ENCODE measurements around the gene RABL2B. TPM values are rescaled to one million over a fixed set of nuclear protein-coding genes. Genes with fewer than 3 reads are reported as not detected.
"Not testable (repeated sequence)": the region's sequence is repeated elsewhere in the genome, so short reads cannot be mapped to it uniquely, and the experiment has no call there.

RABL2B gene
- 45.3 and 52.9 TPM in 2 replicates for total RNA-seq
- long read RNA-seq, partial matches to known transcripts: 1 of 17 reads
- long read RNA-seq, other reads (novel, unspliced or antisense): 14 of 17 reads

DNA sequence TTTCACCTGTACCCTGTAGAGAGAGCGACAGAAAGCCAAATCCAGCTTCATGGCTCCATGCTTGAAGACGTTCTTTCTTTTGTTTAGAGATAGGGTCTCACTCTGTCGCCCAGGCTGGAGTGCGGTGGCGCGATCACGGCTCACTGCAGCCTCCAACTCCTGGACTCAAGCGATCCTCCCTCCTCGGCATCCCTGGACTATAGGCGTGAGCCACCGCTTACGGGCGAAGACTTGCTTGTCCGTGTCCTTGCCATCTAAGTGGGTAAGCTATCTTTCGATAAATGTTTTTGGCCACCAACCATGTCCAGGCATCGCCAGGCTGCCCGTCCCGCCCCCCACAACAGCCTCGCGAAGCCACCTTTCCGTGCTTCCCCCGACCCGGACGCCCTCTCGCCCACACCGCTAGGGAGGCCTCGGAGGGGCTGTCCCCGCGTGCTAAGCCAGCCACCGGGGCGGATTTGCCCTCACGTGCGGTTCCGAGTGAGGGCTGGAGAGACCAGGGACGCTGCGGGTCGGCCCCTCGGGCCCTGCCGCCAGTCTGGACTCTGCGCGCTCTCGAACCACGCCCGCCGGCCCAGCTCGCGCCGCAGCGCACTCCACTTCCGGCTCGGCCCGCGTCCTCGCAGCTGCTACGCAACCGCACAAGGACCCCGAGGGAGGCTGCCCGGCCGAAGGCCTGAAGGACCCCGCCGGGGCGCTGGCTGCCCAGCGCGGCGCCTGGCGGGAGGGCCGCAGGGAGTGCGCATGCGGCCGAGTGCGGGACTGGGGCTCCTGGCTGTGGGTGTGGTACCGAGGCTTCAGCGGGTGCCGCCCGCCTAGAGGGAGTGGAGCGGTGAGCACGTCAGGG, at the start of gene RABL2B:
TSS of gene RABL2B (minus strand) at position 604 of the 847 bp plus-strand sequence. CDS start 1,342 bp downstream, outside the sequence.
- not testable (repeated sequence) for H3K36me3 Mint-ChIP-seq (ENCODE audit: low read depth); H3K27me3 Mint-ChIP-seq (ENCODE audit: low read depth); H3K9me3 Mint-ChIP-seq
- Mint-ChIP-seq H3K27ac (ENCODE audit: unreplicated experiment) (peak within 1 kb of the TSS; percentile 71), H3K4me1 (peaks cover 11% of the 10 kb centered on the region), H3K4me3 (peak within 1 kb of the TSS; percentile 90)
- peak; percentile 85 for DNase-seq (ENCODE audit: low read depth, low spot score)

DNA sequence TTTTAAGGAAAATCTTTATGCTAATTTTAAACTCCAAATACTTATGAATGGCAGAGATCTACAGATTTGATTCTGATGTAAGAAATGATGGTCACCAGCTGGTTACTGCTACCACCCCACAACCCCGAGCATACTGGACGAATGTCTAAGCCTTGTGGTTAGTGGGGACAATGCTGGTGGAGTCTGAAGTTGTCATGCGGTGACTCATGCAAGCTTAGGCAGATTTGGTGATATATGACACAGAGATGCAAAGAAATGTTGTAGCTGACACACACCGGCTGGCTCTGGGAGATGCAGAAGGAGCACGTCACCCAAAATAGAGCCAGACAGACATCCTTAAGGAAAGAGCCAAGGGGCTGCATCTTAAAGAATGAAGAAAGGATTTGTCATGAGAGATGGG, 3.5 kb upstream of the RABL2B start:
- H3K9me3 Mint-ChIP-seq; H3K36me3 Mint-ChIP-seq (ENCODE audit: low read depth); H3K27me3 Mint-ChIP-seq (ENCODE audit: low read depth); H3K27ac Mint-ChIP-seq (ENCODE audit: unreplicated experiment); H3K4me3 Mint-ChIP-seq; DNase-seq (ENCODE audit: low read depth, low spot score): not testable (repeated sequence)
- H3K4me1 Mint-ChIP-seq: peaks cover 11% of the 10 kb centered on the region

DNA sequence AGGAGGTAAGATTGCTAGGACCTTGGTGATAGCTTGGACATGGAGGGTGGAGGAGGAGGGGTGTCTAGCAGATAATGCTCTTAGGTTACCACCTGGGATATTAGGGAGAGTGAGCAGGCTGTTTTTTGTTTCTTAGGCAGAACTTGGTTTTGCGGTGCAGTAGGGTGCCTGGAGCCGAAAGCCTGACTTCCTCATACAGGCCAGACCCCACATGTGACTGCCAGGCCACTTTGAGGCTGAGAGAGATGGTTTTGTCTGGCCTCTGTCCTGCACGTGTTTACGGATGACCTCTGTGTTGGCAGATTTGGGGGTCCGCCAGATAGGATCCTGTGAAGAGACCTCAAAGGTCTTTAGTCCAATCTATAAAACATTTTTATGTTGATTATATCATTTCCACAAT, 1.9 kb upstream of the RABL2B start:
- Mint-ChIP-seq H3K4me1 (peaks cover 11% of the 10 kb centered on the region), H3K4me3 (peak overlapping the region; percentile 44)
- not testable (repeated sequence) for H3K27me3 Mint-ChIP-seq (ENCODE audit: low read depth); DNase-seq (ENCODE audit: low read depth, low spot score); H3K36me3 Mint-ChIP-seq (ENCODE audit: low read depth); H3K27ac Mint-ChIP-seq (ENCODE audit: unreplicated experiment); H3K9me3 Mint-ChIP-seq

DNA sequence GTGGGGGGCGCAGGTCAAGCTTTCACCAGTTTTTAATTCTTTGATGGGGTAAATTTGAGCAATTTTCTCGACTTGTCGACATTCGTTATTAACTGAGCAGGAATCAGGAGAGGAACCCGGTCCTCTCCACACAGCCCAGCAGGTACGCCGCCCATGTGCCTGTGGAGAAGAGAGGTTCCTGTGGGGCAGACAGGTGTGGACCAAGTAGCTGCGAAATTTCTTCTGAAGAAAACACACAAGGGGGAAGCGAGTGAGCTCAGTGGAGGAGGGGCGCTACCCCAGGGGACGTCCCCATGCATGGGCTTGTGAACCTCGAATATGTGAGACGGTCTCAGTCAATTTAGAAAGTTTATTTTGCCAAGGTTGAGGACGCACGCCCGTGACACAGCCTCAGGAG, 442 bp upstream of the RABL2B start:
- H3K27me3 Mint-ChIP-seq (ENCODE audit: low read depth); H3K36me3 Mint-ChIP-seq (ENCODE audit: low read depth); DNase-seq (ENCODE audit: low read depth, low spot score); H3K9me3 Mint-ChIP-seq: not testable (repeated sequence)
- Mint-ChIP-seq H3K4me1 (peaks cover 11% of the 10 kb centered on the region), H3K27ac (ENCODE audit: unreplicated experiment) (peak overlapping the region; percentile 71), H3K4me3 (peak overlapping the region; percentile 90)

DNA sequence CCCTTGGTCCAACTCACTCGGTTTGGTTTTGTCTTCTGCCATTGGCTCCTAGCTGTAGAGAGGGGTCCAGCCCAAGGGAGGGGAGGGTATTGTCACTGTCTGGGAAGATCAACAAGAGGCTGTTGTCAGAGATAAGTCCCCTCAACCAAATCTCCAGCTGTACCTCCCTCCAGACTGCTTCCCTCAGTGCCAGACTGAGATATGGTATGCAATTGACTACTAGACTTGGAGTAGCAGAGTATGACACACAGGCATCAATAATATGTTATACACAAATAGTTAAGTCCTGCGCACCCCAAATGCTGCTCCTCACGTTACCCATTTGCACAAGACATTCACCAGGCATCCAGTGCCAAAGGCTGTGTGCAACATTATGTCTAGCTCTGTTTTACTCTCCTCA, 1.2 kb downstream of the RABL2B start:
- not testable (repeated sequence) for H3K27me3 Mint-ChIP-seq (ENCODE audit: low read depth); DNase-seq (ENCODE audit: low read depth, low spot score); H3K36me3 Mint-ChIP-seq (ENCODE audit: low read depth); H3K27ac Mint-ChIP-seq (ENCODE audit: unreplicated experiment); H3K9me3 Mint-ChIP-seq
- Mint-ChIP-seq H3K4me3 (peak overlapping the region; percentile 80), H3K4me1 (peaks cover 11% of the 10 kb centered on the region)

DNA sequence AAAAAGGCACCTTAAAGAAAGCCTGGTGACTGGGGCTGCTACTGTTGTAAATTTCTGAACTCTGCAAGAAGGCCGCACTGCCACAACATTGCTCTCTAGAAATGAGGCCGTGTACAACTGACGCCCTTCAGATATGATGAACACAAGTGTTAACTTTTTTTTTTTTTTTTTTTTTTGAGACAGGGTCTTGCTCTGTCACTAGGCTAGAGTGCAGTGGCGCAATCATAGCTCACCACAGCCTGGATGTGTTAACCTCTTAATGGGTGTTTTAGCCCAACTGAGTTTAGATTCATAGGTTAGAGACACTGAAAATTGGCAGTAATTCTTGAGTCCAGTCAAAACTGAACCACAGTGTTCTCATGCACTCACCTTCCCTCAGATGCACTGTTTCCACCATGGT, 3.2 kb downstream of the RABL2B start:
- H3K27ac Mint-ChIP-seq (ENCODE audit: unreplicated experiment); H3K27me3 Mint-ChIP-seq (ENCODE audit: low read depth); H3K9me3 Mint-ChIP-seq; H3K36me3 Mint-ChIP-seq (ENCODE audit: low read depth); H3K4me3 Mint-ChIP-seq; DNase-seq (ENCODE audit: low read depth, low spot score): not testable (repeated sequence)
- H3K4me1 Mint-ChIP-seq: peaks cover 11% of the 10 kb centered on the region

DNA sequence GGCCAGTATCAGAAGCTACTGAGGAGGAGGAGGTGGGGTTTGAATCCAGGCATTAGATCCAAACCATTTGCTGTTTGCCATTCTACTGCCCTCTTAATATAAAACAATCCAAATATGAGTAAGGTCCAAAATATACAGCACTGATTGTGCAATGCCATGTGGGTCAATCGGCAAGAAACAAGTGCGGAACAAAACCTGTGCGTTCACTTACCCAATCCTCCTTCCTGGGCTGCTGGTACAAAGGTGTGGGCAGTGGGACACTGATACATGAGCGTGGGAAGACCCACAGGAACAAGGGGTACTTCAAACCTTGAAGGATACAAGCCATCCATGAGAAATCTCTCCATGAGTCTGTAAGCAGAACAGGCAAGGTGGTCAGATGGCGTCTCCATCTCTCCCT, 5.8 kb downstream of the RABL2B start:
- not testable (repeated sequence) for H3K27ac Mint-ChIP-seq (ENCODE audit: unreplicated experiment); H3K27me3 Mint-ChIP-seq (ENCODE audit: low read depth); H3K4me1 Mint-ChIP-seq; H3K4me3 Mint-ChIP-seq; H3K36me3 Mint-ChIP-seq (ENCODE audit: low read depth); H3K9me3 Mint-ChIP-seq; DNase-seq (ENCODE audit: low read depth, low spot score)

DNA sequence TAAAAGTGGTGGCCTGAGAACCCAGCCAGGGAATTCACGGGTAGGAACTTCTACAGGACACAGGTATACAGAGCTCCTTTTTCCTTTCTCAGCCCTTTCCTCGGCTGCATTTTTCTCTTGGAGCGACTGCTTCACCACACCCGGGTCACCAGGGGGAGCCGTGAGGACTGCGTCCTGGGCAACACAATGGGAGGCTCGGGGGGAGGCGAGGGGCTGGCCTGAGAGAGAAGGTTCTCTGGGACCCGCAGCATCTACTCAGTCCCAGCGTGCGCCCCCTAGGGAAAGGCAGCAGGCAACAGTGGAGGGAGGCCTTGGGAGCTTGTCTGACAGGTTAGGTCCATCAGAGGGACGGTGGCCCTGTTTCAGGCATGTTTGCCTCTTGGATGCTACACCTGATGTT, 8.3 kb downstream of the RABL2B start:
- DNase-seq (ENCODE audit: low read depth, low spot score): peak; percentile 91
- TF ChIP-seq, protein P1, sequence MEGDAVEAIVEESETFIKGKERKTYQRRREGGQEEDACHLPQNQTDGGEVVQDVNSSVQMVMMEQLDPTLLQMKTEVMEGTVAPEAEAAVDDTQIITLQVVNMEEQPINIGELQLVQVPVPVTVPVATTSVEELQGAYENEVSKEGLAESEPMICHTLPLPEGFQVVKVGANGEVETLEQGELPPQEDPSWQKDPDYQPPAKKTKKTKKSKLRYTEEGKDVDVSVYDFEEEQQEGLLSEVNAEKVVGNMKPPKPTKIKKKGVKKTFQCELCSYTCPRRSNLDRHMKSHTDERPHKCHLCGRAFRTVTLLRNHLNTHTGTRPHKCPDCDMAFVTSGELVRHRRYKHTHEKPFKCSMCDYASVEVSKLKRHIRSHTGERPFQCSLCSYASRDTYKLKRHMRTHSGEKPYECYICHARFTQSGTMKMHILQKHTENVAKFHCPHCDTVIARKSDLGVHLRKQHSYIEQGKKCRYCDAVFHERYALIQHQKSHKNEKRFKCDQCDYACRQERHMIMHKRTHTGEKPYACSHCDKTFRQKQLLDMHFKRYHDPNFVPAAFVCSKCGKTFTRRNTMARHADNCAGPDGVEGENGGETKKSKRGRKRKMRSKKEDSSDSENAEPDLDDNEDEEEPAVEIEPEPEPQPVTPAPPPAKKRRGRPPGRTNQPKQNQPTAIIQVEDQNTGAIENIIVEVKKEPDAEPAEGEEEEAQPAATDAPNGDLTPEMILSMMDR (conservative IDR thresholded peaks at IDR 0.05): peak; percentile 71
- H3K4me3 Mint-ChIP-seq: peak overlapping the region; percentile 44
- H3K27ac Mint-ChIP-seq (ENCODE audit: unreplicated experiment); H3K9me3 Mint-ChIP-seq; H3K4me1 Mint-ChIP-seq; H3K27me3 Mint-ChIP-seq (ENCODE audit: low read depth); H3K36me3 Mint-ChIP-seq (ENCODE audit: low read depth): not testable (repeated sequence)

DNA sequence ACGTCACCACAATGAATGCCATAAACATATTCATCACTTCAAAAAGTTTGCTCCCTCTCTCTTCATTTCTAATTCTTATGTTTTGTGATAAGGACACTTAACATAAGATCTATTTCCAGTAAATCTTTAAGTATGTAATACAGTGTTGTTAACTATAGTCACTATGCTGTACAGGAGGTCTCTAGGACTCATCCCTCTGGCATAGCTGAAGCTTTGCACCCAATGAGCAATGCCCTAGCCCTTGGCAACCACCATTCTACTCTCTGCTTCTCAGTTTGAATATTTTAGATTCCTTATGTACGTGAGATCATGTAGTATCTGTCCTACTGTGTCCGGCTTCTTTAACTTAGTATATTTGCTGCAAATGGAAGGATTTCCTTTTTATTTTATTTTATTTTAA, 19.1 kb downstream of the RABL2B start:
- not testable (repeated sequence) for H3K9me3 Mint-ChIP-seq; H3K27me3 Mint-ChIP-seq (ENCODE audit: low read depth); H3K36me3 Mint-ChIP-seq (ENCODE audit: low read depth); H3K27ac Mint-ChIP-seq (ENCODE audit: unreplicated experiment); H3K4me3 Mint-ChIP-seq; DNase-seq (ENCODE audit: low read depth, low spot score); H3K4me1 Mint-ChIP-seq

DNA sequence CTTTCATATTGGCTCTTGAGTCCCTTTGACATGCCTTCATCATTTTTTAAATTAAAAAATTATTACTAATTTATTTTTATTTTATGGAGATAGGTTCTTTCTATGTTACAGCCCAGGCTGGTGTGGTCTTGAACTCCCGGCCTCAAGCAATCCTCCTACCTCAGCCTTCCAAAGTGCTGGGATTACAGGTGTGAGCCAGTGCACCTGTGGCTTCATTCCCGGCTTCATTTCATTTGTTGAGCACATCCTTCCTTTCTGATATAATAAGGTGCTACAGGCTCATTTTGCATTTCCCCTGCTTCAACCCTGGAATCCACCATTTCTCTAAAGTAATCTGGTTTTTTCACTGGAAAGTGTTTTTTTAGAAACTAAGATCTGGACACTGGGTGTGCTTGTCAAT, 21.6 kb downstream of the RABL2B start:
- H3K4me3 Mint-ChIP-seq; DNase-seq (ENCODE audit: low read depth, low spot score); H3K36me3 Mint-ChIP-seq (ENCODE audit: low read depth); H3K27me3 Mint-ChIP-seq (ENCODE audit: low read depth); H3K4me1 Mint-ChIP-seq; H3K9me3 Mint-ChIP-seq; H3K27ac Mint-ChIP-seq (ENCODE audit: unreplicated experiment): not testable (repeated sequence)

DNA sequence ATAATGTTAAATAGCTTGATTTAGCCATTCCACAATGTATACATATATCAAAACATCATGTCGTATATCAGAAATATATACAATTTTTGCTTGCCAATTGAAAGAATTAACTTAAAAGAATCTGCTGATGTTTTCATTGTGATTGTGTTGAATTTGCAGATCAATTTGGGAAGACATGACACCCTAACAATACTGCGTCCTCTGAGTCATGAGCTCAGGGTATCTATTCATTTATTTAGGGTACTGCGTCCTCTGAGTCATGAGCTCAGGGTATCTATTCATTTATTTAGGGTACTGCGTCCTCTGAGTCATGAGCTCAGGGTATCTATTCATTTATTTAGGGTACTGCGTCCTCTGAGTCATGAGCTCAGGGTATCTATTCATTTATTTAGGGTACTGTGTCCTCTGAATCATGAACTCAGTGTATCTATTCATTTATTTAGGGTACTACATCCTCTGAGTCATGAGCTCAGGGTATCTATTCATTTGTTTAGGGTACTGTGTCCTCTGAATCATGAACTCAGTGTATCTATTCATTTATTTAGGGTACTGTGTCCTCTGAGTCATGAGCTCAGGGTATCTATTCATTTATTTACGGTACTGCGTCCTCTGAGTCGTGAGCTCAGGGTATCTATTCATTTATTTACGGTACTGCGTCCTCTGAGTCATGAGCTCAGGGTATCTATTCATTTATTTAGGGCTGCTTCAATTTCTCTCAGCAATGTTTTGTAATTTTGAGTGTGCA, 23.7 kb downstream of the RABL2B start:
- DNase-seq (ENCODE audit: low read depth, low spot score); H3K9me3 Mint-ChIP-seq; H3K27ac Mint-ChIP-seq (ENCODE audit: unreplicated experiment); H3K27me3 Mint-ChIP-seq (ENCODE audit: low read depth); H3K36me3 Mint-ChIP-seq (ENCODE audit: low read depth); H3K4me1 Mint-ChIP-seq: not testable (repeated sequence)
- peak overlapping the region; percentile 47 for H3K4me3 Mint-ChIP-seq

Data from neural crest cell (in vitro differentiated cells).